CD4-positive, alpha-beta T cell treated with Interleukin-17A for 1 hour (primary cell): ENCODE measurements around the gene ZMYND8.
"Not testable (repeated sequence)": the region's sequence is repeated elsewhere in the genome, so short reads cannot be mapped to it uniquely, and the experiment has no call there.

Experiments
- DNase-seq: peaks from one replicate; pipeline ENCODE4 v3.0.0-alpha.2; 2020

The ZMYND8 gene

DNA sequence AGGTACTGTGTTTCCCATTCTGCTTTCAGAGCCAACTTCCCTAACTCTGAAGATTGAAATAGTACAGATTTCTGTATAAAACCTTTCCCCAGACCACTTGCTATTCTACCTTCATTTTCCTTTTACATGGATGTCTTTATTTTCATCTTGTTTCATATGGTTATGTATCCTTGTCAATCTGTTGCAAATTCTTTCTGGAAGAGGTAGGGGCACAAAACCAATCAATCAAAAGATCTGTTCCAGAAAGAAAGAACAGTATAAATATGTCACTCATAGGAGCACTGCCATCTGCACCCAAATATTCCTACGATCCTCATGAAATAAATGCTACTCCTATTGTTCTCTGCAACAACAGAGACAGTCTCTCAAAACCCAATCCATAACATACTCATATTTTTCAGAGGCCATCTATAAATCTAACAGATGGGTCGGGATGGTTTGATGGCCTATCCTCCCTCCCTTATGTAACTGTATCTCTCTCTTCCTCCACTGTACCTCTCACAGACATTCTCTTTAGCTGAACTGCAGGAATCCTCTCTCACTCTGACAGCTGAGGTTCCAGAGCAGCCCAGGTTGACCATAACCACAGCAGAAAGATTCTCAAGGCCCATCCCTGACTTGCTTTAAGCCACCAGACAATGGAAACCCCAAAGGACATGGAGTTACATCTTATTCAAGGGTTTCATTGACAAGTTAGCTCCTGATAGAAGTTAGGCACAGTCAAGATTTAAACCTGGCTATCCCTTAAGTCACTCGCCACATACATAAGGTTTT is 112.8 kb downstream of the ZMYND8 start:
- DNase-seq: no peak

DNA sequence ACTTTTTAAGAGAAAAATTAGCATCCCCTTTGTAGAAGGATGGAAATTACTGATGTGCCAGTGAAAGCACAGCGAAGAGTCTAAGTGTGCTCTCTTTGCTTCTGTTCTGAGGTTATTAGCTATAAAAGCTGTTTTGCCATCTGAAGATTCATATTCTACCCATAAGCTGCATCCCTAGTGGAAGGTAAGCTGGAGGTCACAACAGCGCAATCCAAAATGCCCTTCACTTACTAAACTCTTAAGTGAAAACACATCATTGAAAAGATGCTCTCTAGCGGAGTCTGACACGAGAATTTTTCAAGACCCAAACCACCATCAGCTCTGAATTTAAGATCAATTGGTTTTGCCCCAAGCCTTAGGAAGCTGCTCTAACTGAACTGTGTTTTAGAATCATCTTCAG is 113.5 kb downstream of the ZMYND8 start:
- DNase-seq: no peak

DNA sequence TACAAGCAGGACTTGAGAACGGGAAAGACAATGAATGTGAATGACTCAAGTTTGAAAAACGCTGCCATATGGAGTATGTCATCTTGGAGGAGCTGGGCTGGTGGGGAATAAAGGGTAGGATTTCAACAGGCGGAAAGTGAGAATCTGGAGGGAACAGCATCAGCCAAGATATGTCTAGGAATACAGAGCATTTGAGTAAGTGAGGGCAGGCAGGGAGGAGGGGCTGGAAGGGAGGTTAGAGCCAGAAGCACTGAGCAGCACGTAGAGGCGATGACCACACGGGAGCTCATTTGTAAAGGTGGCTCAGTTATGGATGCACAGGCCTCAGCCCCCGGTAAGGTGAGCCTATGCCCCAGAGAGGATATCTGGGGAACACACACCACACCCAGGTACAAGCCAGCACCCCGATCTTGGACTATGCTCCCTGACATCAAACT is 115.1 kb downstream of the ZMYND8 start:
- DNase-seq: no peak

DNA sequence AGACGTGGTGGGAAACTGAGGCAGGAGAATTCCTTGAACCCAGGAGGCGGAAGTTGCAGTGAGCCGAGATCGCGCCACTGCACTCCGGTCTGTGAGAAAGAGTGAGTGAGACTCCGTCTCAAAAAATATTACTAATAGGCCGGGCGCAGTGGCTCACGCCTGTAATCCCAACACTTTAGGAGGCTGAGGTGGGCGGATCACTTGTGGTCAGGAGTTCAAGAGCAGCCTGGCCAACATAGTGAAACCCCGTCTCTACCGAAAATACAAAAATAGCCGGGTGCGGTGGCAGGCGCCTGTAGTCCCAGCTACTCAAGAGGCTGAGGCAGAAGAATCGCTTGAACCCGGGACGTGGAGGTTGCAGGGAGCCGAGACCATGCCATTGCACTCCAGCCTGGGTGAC is 116.4 kb downstream of the ZMYND8 start:
- DNase-seq: not testable (repeated sequence)

DNA sequence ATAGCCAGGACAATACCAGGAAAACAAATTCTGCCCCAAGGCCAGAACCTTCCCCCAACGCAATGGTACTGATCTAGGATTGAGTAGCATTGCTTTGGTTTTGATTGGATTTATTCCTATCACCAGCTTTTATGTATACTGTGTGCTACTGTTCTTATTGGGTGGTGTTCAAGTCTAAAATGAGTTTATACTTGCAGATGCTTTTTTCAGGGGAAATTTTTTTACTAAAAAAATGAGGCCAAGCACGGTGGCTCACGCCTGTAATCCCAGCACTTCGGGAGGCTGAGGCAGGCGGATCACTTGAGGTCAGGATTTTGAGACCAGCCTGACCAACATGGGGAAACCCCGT is 116.8 kb downstream of the ZMYND8 start:
- no peak for DNase-seq

DNA sequence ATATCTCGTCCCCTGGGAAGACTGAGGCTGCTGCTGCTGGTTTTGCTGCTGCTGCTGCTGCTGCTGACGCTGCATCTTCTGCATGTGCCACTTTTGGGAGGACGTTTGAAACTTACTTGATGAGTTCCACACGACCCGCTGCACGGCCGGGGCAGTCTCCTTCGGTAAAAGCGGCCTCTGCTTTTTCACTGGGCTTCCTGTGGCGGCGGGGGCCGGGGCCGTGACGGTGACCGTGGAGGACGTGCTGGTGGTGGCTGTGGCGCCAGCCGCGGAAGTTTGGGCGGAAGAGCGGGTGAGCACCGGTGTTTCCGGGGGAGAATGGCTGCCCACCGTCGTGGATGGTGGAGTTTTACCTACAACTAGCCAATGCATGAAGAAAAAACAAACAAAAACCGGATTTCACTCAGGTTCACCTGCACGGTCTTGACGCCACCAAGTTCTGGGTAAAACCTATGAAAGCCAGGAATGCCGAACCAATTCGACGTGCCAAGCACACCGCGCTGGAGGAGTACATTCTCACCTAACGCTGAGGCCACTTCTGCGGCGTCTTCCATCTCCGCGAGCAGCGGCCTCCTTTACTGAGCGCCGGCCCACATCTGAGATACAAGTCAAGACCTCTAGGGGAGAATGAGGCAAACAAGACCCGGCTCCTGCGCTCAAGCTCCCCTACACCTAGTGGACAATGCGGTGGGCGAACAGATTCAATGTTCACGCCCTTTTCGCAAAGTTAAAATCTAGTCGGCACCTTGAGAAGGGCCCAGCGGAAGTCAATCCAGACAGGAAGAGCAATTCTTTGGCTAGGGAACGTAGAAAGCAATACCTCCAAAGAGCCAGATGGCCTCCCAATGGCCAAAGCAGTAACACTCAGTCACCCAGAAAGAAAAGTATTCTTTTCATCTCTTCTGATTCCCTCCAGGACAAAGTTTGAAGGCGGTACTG is 117.5 kb downstream of the ZMYND8 start:
- no peak for DNase-seq

DNA sequence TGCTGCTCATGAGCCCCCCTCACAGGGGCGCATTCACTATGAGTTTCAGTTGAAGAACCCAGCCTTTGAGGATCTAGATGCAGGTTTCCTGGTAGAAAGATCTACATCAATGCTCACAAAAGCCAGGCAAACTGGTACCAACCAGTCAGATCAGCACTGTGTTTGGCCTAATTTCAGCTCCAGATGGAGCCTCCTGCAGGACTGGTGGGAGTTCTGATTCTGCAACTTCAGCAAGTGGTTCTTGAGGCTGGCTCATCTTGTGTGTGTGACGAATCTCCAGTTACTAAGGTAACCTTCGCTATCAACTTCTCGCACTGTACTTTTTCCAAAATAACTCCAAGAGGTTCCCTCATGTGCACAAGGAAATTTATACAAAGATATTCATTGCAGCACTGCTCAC is 118.8 kb downstream of the ZMYND8 start:
- no peak for DNase-seq

DNA sequence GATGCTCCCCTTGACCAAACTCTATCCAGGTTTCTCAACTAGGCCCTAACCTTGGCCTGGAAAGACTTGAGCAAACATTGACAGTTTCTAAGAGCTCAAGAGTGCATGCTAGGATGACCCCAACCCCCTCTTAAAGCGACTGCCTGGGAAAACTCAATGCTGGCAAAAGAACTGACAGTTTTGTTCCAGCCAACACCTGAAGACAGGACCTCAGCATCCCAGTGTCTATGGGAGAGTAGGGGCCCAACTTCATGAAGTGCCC is 119.9 kb downstream of the ZMYND8 start:
- DNase-seq: no peak

DNA sequence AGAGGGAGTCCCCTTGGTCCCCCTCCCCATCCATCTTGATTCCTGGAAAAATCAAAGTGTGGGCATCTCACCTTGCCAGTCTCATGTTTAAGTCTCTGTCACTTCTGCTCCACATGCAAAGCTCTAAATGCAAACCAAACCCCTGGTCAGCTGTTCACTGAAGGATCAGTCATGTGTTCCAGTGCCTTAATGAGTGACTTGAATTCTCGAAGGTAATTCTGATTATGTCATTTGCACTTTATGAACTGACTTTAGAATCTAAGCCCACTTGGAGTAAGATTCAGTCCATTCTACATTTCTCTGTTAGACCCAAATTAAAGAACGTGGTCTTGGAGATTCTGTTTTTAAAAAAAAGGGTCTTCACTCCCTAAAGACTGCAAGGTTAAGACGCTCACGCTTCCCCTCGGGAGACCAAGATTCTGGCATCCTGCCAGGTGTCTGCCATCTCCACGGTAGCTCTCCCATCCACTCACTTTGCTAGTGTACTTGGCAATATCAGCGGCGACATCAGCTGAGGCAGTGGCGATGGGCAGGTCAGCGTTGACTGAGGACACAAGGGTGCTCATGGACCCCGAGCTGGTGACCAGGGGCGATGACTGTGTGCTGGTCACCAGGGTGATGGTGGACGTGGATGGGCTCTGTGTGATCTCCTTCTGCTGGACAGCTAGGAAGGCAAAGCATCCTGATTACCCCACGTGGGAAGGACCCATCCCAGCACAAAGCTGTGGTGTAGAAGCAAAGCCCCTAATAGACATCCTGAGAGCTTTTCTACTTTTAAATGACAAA is 120.5 kb downstream of the ZMYND8 start:
- no peak for DNase-seq

DNA sequence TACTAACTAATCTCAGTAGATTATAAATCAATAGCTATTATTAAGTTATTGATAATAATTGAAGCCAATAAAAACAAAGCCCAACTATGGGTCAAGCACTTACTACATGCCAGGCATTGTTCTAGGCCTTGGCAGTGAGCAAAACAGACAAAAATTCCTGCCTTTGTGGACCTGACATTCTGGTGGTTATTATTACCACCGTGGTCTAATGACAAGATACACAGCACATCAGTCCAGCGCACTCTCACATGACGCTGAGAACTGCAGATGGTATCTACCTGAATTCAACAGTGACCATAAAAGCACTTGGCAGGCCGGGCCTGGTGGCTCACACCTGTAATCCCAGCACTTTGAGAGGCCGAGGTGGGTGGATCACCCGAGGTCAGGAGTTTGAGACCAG is 121.4 kb downstream of the ZMYND8 start:
- DNase-seq: no peak

DNA sequence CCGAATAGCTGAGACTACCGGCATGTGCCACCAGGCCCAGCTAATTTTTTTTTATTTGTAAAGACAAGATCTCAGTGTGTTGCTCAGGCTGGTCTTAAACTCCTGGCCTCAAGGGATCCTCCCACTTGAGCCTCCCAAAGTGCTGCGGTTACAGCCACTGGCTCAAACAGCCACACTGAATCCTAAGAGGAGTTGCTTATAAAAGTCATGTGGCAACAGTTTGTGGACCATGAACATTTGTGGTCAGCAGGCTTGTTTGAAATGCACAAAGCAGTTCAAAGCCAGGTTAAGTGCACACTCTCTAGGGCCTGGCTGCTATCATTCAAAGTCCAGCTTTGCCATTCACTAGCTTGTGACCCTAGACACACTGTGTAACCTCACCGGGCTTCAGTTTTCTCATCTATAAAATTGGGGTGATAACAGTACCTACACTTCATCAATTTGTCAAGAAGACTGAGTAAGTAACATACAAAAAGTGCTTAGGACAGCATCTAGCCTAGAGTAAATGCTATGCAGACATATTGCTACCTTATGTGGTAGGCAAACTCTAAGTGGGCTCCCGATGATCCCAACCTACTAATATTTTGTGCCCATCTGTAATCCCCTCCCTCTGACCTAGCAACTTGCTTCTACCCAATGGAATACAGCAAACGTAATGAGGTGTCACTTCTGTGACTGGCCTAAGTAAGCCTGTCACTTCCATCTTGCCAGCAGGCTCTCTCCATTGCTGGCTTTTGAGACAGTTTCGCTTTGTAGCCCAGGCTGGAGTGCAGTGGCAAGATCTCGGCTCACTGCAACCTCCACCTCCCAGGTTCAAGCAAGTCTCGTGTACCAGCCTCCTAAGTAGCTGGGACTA is 122.9 kb downstream of the ZMYND8 start:
- no peak for DNase-seq

DNA sequence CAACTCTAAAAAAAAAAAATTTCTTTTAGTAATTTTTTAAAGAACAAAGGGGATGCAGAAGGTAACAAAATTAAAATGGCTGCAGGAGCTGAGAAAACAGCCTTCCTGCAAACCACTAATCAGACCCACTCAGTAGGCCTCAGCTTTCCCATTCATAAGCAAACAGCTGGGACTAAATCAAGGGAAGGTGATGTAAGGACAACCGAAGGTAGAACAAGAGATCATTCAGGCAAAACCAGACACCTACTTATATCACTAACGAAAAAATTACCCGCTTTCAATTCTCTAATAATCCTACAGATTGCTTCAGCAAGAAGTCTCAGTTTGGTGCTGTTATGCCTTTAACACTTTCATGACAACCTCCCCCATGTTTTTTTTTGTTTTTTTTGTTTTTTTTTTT is 124.0 kb downstream of the ZMYND8 start:
- no peak for DNase-seq

DNA sequence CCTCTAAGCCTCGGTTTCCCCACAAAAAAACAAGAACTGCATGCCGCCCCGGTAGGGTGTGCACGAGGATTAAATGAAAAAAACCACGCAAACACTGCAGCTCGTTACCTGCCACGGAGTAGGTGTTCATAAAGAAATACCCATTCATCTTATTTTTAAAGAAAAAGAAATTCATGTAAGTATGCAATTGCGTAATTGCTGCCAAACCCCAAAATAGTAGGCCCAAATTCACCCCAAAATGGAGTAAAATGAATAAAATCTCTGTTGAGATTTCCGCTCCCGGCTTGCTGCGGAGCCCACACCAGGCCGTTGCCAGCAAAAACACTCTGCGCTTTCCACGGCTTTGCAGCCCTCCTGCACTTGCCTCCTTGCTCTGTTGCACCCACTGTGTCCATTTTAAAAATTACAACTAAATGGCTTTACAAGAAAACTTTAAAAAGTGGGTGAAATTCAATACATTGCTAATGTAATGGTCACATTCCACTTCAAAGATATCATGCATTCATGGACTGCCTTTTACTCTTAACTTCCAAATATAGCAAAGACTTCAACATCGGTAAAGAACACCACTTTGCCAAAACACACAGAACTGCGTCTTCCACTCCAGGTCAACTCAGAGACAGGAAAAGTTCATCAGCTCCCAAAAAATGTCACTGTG is 125.0 kb downstream of the ZMYND8 start:
- no peak for DNase-seq

DNA sequence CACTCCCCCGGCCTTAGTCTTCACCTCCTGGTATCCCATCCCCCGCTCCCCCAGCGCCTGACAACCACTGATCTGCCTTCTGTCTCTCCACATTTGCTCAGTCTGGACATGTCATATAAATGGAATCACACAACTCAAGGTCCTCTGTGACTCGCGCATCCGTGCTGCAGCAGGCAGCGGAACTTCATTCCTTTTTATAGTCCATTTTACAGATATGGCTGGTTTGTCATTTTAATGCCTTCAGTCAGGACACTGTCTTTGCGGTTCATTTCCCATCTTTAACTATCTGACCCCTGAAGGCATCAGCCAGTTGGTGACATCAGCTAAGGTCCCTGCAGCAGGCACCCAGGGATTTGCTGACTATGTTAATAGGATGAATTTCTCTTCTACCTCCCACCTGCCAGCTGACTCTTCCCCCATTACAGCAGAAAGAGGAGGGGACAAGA is 125.7 kb downstream of the ZMYND8 start:
- DNase-seq: no peak

DNA sequence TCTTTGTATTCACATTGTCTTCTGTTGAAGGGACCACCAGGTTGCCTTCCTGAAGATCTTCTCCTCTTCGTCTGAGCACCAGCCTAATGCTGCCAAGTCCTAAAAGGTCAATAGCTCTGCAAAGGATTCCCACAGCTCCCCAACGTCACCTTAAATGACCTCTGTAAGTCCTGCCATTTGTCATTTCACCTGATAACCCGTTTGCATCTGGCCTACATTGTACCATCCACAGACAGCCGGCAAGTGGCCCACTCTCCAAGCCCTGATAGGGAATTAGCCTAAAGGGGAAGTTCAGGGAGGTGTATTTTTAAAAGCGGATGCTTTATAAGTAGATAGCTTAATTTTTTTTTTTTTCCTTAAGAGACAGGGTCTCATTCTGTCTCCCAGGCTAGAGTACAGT is 127.8 kb downstream of the ZMYND8 start:
- DNase-seq: no peak

DNA sequence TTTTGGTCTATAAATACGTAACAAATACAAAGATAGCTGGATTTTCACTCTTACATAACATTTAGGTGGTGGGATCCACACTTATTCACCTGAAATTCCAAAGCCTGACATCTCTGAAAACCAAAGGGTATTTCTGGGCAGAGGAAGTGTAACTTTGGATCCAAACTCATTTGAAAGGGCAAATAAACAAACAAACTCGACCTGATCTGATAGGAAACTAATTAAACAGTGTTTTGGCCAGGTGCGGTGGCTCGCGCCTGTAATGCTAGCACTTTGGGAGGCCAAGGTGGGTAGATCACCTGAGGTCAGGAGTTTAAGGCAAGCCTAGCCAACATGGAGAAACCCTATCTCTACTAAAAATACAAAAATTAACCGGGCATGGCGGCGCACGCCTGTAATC is 128.9 kb downstream of the ZMYND8 start:
- no peak for DNase-seq

DNA sequence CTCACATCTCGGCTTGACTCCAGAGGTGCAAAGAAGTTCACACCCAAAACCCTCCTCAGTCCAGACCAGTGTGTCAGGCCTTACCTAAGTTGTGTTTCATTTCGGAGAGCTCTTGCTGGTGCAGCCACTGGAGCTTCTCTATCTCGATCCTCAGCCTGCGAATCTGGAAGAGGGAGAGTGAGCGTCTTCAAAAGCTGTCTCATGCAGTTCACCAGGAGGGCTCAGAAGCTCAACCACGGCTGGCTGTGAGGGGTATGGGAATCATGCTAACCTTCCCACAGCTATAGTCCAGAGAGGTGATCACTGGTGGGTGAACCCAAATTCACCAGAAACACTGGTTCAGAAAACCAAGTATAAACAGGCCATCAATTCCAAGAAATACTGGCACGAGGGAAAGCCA is 129.4 kb downstream of the ZMYND8 start:
- no peak for DNase-seq

DNA sequence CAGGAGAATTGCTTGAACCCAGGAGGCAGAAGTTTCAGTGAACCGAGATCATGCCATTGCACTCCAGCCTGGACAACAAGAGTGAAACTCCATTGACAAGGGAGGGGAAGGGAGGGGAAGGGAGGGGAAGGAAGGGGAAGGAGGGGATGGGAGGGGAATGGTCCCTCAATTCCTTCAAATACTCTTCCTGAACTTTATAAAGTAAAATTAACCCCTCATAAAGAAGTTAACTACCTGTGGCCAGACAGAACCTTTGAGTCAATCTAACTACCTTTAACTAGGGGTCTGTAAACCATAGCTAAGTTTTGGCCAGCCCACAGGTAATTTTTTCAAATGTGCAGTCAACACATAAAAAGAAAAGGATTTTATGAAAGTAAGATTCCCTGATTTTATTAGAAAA is 131.0 kb downstream of the ZMYND8 start:
- DNase-seq: no peak

DNA sequence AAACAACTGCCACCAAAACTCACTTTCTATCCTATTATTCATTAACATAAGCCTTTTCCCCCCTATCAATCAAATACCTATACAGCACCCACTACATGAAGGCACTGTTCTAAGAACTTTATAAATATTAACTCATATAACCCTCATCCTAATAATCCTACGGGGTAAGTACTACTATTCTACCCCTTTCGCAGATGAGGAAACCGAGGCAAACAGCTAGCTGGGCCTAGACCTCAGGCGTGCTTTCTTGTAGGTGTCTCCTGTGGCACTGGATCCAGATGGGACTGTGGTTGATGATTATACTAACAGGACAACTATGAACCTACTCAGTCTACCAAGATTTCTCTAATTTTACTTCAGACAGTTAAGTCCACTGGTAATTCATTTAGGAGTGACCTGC is 131.6 kb downstream of the ZMYND8 start:
- no peak for DNase-seq

DNA sequence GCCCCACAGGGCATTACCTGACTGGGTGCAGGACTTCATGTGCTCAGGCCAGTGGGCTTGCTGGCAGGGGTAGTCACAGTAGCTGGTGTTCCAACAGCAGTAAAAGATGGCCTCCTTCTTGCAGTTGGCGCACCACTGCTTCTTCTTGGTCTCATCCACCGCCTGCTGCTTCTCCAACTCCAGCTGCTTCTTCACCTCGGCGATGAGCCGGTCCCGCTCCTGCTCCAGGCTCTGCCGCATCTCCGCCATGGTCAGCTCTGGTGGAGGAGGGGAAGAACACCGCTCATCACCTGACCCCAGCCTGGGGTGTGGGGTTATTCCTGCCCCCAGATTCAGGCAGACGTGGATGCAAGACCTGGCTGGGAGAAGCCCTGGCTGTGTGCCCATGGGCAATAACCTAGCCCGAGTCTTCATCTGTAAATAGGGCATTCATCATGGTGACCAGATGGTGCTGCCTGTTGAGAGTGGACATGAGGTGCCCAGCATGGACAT is 132.2 kb downstream of the ZMYND8 start:
- no peak for DNase-seq

DNA sequence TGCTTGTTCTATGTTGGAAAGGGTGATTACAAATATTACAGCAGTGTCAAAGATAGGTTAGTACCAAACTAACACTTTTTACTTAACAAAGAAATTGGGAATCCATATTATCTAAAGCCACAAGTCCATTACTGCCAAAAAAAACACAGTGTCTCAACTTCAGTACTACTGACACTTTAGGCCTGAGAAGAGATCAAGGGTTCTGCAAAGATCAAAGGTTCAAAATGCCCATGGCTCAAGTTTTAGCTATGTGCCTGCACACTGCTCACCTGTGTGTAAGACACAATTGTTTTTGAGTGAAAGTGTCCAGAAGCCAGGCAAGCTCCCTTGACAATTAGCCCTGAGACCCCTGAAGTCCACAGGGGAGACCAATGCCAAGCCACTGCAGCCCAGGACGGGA is 132.6 kb downstream of the ZMYND8 start:
- no peak for DNase-seq
